ENCODE data around the gene ZNF563.
"Not testable (repeated sequence)": the region's sequence is repeated elsewhere in the genome, so short reads cannot be mapped to it uniquely, and the experiment has no call there.

The ZNF563 gene

GRCh38 chr19:12364391-12365235 is 31.2 kb upstream of the ZNF563 start:
- no peak for TF ChIP-seq MYC (IDR thresholded peaks at IDR 0.05; ENCODE audit: low read depth, low read length)
- TF ChIP-seq CTCF (IDR thresholded peaks at IDR 0.05; ENCODE audit: low read depth, low read length) = no peak
- no peak for TF ChIP-seq MAX (IDR thresholded peaks at IDR 0.05; ENCODE audit: low read depth, low read length)
- TF ChIP-seq POLR2A (IDR thresholded peaks at IDR 0.05; ENCODE audit: extremely low read depth, insufficient read length) = no peak
- H3K4me3 ChIP-seq (ENCODE audit: low read depth, low read length) = peak overlapping the region; percentile 57
- peak; percentile 13 for DNase-seq (ENCODE audit: low read depth)

- not testable (repeated sequence) for H3K4me3 ChIP-seq (ENCODE audit: low read depth, low read length); DNase-seq (ENCODE audit: low read depth)
These were observed 28.8 kb upstream of the ZNF563 start for GRCh38 chr19:12362236-12362635.

- no peak overlapping the region for H3K4me3 ChIP-seq (ENCODE audit: low read depth, low read length)
- no peak for DNase-seq (ENCODE audit: low read depth)
- TF ChIP-seq MYC (IDR thresholded peaks at IDR 0.05; ENCODE audit: low read depth, low read length) = no peak
- no peak for TF ChIP-seq CTCF (IDR thresholded peaks at IDR 0.05; ENCODE audit: low read depth, low read length)
- TF ChIP-seq POLR2A (IDR thresholded peaks at IDR 0.05; ENCODE audit: extremely low read depth, insufficient read length) = no peak
- TF ChIP-seq MAX (IDR thresholded peaks at IDR 0.05; ENCODE audit: low read depth, low read length) = no peak
These were observed 19.9 kb upstream of the ZNF563 start for GRCh38 chr19:12353375-12353774.

GRCh38 chr19:12350890-12351197 is 17.4 kb upstream of the ZNF563 start:
- H3K4me3 ChIP-seq (ENCODE audit: low read depth, low read length) = no peak overlapping the region
- TF ChIP-seq MAX (IDR thresholded peaks at IDR 0.05; ENCODE audit: low read depth, low read length) (no peak), CTCF (IDR thresholded peaks at IDR 0.05; ENCODE audit: low read depth, low read length) (no peak), MYC (IDR thresholded peaks at IDR 0.05; ENCODE audit: low read depth, low read length) (no peak), POLR2A (IDR thresholded peaks at IDR 0.05; ENCODE audit: extremely low read depth, insufficient read length) (no peak)
- DNase-seq (ENCODE audit: low read depth) = no peak

GRCh38 chr19:12350185-12350889 is 16.9 kb upstream of the ZNF563 start:
- no peak for DNase-seq (ENCODE audit: low read depth)
- TF ChIP-seq POLR2A (IDR thresholded peaks at IDR 0.05; ENCODE audit: extremely low read depth, insufficient read length) (no peak), CTCF (IDR thresholded peaks at IDR 0.05; ENCODE audit: low read depth, low read length) (no peak), MAX (IDR thresholded peaks at IDR 0.05; ENCODE audit: low read depth, low read length) (no peak), MYC (IDR thresholded peaks at IDR 0.05; ENCODE audit: low read depth, low read length) (no peak)
- no peak overlapping the region for H3K4me3 ChIP-seq (ENCODE audit: low read depth, low read length)

- no peak overlapping the region for H3K4me3 ChIP-seq (ENCODE audit: low read depth, low read length)
- TF ChIP-seq CTCF (IDR thresholded peaks at IDR 0.05; ENCODE audit: low read depth, low read length) (no peak), MYC (IDR thresholded peaks at IDR 0.05; ENCODE audit: low read depth, low read length) (no peak), MAX (IDR thresholded peaks at IDR 0.05; ENCODE audit: low read depth, low read length) (no peak), POLR2A (IDR thresholded peaks at IDR 0.05; ENCODE audit: extremely low read depth, insufficient read length) (no peak)
- DNase-seq (ENCODE audit: low read depth) = peak; percentile 55
These were observed 13.5 kb upstream of the ZNF563 start for GRCh38 chr19:12346896-12347295.

Measured in NB4 (cell line).